Measurements from ENCODE around the gene MOXD1.
"Not testable (repeated sequence)": the region's sequence is repeated elsewhere in the genome, so short reads cannot be mapped to it uniquely, and the experiment has no call there.

MOXD1 gene

GRCh38 chr6:132320007-132320406 is 81.3 kb downstream of the MOXD1 start:
- no peak for DNase-seq (ENCODE audit: low spot score)
- no peak for TF ChIP-seq CTCF (IDR thresholded peaks at IDR 0.05; ENCODE audit: extremely low read depth, missing control alignments)

- no peak for TF ChIP-seq CTCF (IDR thresholded peaks at IDR 0.05; ENCODE audit: extremely low read depth, missing control alignments)
- no peak for DNase-seq (ENCODE audit: low spot score)
Measured at GRCh38 chr6:132316970-132317369, 84.3 kb downstream of the MOXD1 start.

GRCh38 chr6:132314432-132314831 is 86.8 kb downstream of the MOXD1 start:
- TF ChIP-seq CTCF (IDR thresholded peaks at IDR 0.05; ENCODE audit: extremely low read depth, missing control alignments): no peak

GRCh38 chr6:132310921-132311320 is 90.4 kb downstream of the MOXD1 start:
- no peak for DNase-seq (ENCODE audit: low spot score)
- no peak for TF ChIP-seq CTCF (IDR thresholded peaks at IDR 0.05; ENCODE audit: extremely low read depth, missing control alignments)

More at GRCh38 chr6:132314432-132314831, 86.8 kb downstream of the MOXD1 start:
- DNase-seq (ENCODE audit: low spot score): no peak

- not testable (repeated sequence) for DNase-seq (ENCODE audit: low spot score)
Measured at GRCh38 chr6:132310151-132310550, 91.1 kb downstream of the MOXD1 start.

- DNase-seq (ENCODE audit: low spot score): no peak
Measured at GRCh38 chr6:132304891-132305305, 96.4 kb downstream of the MOXD1 start.

GRCh38 chr6:132300323-132300949 is 100.8 kb downstream of the MOXD1 start:
- TF ChIP-seq CTCF (IDR thresholded peaks at IDR 0.05; ENCODE audit: extremely low read depth, missing control alignments): peak; percentile 16
- peak; percentile 25 for DNase-seq (ENCODE audit: low spot score)

More at GRCh38 chr6:132304891-132305305, 96.4 kb downstream of the MOXD1 start:
- no peak for TF ChIP-seq CTCF (IDR thresholded peaks at IDR 0.05; ENCODE audit: extremely low read depth, missing control alignments)

- no peak for TF ChIP-seq CTCF (IDR thresholded peaks at IDR 0.05; ENCODE audit: extremely low read depth, missing control alignments)
- peak; percentile 29 for DNase-seq (ENCODE audit: low spot score)
Measured at GRCh38 chr6:132298344-132298949, 102.8 kb downstream of the MOXD1 start.
